HG03064 (cell line): ENCODE measurements around the gene TBPL2.
"Not testable (repeated sequence)": the region's sequence is repeated elsewhere in the genome, so short reads cannot be mapped to it uniquely, and the experiment has no call there.

Experiments used
- ATAC-seq: cut with Tn5 transposase; IDR thresholded peaks from one replicate; pipeline ENCODE4 v1.9.1; 2021; ENCODE audit warnings: low read depth; ENCODE audit not compliant: unreplicated experiment

Gene TBPL2

GRCh38 chr14:55411426-55412389 lies 28.7 kb downstream of the TBPL2 start, which contains the start of gene ATG14:
Gene ATG14, minus strand, starts transcription at chr14:55411830. Its CDS starts 8 bp downstream, at chr14:55411822.
- peak; percentile 92 for ATAC-seq

GRCh38 chr14:55410876-55411275 lies 29.5 kb downstream of the TBPL2 start:
- ATAC-seq = no peak

GRCh38 chr14:55404173-55404854 lies 36.1 kb downstream of the TBPL2 start:
- ATAC-seq = no peak

- ATAC-seq = no peak
These were observed 38.7 kb downstream of the TBPL2 start for GRCh38 chr14:55401751-55402150.

GRCh38 chr14:55399852-55400251 lies 40.6 kb downstream of the TBPL2 start:
- no peak for ATAC-seq

GRCh38 chr14:55399183-55399582 lies 41.2 kb downstream of the TBPL2 start:
- no peak for ATAC-seq

GRCh38 chr14:55398679-55399078 lies 41.7 kb downstream of the TBPL2 start:
- no peak for ATAC-seq

- ATAC-seq = no peak
These were observed 51.1 kb downstream of the TBPL2 start for GRCh38 chr14:55389330-55389729.

- ATAC-seq = no peak
These were observed 52.3 kb downstream of the TBPL2 start for GRCh38 chr14:55388160-55388559.

- ATAC-seq = no peak
These were observed 53.3 kb downstream of the TBPL2 start for GRCh38 chr14:55387121-55387520.

- ATAC-seq = no peak
These were observed 54.2 kb downstream of the TBPL2 start for GRCh38 chr14:55386037-55386808.

GRCh38 chr14:55384536-55384935 lies 55.9 kb downstream of the TBPL2 start:
- ATAC-seq = no peak

GRCh38 chr14:55383541-55384140 lies 56.8 kb downstream of the TBPL2 start:
- ATAC-seq = no peak

GRCh38 chr14:55383056-55383466 lies 57.4 kb downstream of the TBPL2 start:
- ATAC-seq = not testable (repeated sequence)

- ATAC-seq = no peak
These were observed 57.9 kb downstream of the TBPL2 start for GRCh38 chr14:55382483-55382882.

GRCh38 chr14:55381561-55381960 lies 58.9 kb downstream of the TBPL2 start:
- no peak for ATAC-seq

- no peak for ATAC-seq
These were observed 59.4 kb downstream of the TBPL2 start for GRCh38 chr14:55381040-55381439.

GRCh38 chr14:55377236-55377635 lies 63.2 kb downstream of the TBPL2 start:
- no peak for ATAC-seq

GRCh38 chr14:55374771-55375170 lies 65.6 kb downstream of the TBPL2 start:
- no peak for ATAC-seq
